ENCODE results near the gene DDX49.

Gene DDX49, protein sequence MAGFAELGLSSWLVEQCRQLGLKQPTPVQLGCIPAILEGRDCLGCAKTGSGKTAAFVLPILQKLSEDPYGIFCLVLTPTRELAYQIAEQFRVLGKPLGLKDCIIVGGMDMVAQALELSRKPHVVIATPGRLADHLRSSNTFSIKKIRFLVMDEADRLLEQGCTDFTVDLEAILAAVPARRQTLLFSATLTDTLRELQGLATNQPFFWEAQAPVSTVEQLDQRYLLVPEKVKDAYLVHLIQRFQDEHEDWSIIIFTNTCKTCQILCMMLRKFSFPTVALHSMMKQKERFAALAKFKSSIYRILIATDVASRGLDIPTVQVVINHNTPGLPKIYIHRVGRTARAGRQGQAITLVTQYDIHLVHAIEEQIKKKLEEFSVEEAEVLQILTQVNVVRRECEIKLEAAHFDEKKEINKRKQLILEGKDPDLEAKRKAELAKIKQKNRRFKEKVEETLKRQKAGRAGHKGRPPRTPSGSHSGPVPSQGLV

DNA sequence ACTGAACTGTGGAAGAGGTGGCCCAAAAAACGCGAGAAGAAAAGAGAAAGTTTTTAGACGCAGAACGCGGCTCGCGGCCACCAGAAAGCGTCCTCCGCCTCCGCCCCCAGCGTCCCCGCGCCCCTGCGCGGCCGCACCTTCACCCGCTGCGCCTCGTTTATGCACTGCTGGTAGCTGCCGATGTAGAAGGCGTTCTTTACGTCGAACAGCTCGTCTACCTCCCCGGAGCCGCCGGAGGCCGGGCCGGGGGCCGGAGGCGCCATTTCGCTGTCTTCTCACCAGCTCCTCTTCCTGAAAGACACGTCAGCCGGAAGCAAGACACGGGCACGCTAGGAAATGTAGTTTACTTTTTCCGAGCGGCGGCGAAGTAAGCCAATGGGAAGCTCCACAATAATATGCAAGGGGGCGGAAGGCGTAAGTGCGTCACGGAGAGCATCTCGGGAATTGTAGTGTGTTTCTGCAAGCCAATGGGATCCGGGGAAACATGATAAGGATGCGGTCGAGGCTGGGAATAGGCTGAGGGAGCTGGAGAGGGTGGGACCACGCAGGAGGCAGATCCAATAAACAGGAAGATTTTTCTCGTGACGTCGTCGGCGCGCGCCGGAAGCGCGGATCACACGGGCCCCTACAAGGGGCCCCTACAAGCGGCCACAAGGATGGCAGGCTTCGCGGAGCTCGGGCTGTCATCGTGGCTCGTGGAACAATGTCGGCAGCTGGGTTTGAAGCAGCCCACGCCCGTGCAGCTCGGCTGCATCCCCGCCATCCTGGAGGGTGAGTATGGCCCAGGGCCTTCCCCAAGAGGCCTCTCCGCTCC lies at the start of gene DDX49, which contains the start of gene COPE:
Gene DDX49 (plus strand): TSS at position 630 of the 814 bp plus-strand sequence. CDS start 27 bp downstream, at position 657.
Gene COPE (minus strand): TSS at position 302 of the 814 bp plus-strand sequence. CDS start 39 bp downstream, at position 263.
- DNase-seq: peak; percentile 97

DNA sequence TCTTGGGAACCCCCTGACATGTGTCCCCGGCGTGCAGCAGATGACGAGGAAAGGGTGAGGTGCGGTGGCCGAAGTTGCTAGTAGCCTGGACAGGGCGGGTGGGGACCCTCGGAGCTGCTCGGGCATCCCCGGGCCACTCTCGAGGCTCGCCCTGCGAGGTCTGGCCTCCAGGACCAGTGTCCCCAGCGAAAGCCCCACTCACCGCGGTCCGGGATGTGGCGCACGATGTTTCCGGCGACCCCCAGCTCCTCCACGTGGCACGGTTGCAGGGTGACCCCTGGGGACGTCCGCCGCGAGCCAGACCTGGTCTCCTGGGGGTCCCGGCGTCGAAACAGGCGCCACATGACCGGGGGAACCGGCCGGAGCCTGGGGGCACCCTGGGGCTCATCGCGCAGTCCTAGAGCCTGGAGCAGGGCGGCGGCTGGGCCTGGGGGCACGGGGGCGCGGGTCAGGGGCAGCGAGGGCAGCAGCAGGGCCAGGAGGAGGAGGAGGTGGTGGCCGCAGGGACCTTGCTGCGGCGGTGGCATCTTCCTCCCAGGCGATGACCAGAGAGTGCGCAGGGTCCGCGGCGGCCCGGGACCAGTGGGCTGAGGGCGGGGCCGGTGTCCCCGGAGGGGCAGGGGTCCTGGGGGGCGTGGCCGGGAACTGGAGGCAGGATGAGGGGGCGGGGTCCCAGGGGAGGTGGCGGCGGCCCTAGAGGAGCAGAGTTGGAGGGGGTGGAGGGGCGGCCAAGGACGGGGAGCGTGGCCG lies 49.6 kb upstream of the DDX49 start:
- no peak for DNase-seq

DNA sequence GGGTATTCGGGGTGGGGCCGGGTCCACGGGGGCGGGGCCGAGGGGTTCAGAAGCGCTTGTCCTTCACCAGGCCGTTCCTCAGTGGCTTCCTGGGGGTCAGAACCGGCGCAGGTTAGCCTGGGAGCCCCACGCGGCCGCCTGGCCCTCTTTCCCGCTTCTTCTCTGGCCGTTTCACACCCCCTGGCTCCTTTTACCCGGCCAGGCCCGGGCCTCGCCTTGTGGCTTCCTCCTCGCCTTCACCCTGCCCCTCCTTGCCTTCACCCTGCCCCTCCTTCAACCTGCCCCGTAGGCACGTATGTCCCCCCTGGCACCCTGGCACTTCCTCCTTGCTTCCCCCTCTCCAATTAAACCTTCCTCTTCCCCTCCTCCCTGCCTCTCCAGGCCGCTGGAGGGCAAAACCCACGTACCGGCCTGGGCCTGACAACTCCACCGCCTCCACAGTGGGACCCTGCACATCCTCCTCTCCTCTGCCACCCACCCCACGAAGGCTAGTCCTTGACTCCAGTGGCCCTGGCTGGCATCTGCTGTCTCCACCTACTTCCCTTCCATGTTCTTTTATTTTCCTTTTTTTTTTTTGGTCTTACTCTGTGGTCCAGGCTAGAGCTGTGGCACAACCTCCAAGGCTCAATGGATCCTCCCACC lies 48.9 kb upstream of the DDX49 start:
- DNase-seq: no peak

DNA sequence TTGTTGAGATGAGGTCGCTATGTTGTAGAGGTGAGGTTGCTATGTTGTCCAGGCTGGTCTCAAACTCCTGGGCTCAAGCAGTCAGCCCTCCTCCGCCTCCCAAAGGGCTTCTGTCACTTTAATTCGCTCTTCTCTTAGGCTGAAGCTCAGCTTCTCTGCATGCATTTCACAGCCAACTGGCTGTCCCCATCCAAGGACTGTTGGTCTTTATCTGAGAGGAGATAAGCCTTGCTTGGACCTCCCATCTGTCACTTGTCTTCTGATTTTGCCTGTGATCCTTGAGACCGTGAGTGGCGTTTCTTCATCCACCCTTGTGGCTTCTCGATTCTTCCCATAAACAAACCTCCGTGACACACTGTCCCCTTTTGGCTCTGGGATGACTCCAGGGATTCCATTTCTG lies 48.0 kb upstream of the DDX49 start:
- no peak for DNase-seq

DNA sequence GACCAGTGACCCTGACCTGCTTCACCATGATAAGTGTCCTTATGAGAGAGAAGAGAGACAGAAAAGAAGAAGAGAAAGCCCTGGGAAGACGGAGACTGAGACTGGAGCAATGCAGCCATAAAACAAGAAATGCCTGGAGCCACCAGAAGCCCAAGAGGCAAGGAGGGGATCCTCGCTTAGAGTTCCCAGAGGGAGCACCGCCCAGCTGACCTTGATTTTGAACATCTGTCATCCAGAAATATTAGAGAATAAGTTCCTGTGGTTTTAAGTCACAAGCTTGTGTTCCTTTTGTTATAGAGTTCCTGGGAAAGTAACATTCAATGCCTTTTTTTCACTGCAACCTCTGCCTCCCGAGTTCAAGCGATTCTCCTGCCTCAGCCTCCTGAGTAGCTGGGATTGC lies 43.8 kb upstream of the DDX49 start:
- no peak for DNase-seq

DNA sequence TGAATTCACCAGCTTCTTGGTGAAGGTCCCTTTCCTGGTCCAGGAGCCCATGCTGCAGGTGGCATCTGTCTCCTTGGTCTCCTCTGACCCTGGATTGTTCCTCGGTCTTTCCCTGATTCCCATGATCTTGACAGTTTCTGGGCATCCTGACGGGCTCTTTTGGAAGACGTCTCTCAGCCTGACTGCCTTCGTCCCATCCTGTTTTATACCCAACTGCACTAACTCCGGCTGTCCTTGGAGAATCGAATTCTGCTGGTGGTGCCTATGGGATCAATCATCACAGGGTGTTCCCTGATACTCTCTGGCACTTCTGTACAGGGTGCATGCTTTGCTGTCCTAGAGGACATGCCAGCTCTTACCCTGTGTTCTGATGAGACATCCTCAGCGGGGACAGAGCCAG lies 42.6 kb upstream of the DDX49 start:
- no peak for DNase-seq

DNA sequence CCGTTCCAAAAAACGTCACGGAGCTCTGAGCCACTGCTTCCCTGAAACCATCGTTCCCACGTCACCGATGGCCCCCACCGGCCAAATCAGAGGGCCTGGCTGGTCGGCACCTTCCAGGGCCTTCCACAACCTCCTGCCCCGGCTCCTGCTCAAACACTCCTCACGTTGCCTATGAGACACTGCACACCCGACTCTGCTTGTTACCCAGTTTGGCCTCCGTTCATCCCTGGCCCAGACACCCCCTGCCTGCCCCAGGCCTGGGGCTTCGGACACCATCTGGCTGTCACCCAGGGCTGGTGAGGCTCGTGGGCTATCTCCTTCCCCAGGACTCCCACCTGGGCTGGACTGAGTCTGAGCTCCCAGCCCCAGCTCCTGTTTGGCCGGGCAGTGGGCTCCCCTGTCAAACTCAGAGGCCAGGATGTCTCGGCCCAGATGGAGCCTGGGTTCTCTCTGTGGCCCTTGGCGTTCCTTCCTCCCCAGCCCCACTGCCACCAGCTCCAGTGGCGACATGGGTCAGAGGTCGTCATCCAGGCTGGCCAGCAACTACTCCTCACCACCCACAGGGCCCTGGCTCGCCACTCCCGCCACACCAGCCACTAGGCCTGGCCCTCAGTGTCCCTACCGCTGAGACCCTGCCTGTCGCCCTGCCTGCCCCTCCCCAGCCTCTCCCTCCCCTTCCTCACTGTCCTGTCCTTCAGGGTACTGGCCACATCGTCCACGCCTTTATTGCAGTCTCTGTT lies 41.3 kb upstream of the DDX49 start:
- DNase-seq: no peak

DNA sequence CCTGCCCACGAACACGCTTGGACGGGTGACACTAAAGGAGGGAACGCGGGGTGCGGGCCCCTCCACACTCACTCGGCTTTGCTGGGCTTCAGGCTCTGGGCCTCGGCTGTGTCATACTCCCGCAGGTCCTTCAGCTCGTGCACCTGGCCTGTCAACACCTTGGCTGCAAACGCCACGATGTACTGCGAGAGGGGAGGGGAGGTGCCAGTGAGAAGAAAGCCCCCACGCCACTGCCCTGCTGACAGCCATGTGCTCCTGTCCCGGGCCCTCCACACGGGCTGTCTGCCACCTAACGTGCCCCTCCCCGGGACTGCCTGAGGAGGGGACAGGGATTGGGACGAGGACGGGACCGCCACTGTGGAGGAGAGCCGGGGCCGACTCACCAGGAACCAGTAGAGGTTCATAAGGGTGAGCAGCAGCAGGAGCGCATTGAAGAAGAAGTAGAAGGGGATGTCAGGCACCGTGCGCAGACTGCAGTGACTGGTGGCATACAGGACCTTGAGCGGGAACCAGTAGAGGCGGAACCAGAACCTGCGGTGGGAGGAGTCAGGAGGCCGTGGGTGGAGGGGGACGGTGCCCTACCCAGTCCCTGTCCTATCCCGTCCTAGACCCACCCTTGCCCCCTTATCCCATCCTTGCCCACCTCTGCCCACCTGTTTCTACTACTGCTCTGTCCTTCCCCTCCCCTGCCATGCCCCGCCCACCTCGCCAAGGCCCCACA lies 40.5 kb upstream of the DDX49 start:
- no peak for DNase-seq

DNA sequence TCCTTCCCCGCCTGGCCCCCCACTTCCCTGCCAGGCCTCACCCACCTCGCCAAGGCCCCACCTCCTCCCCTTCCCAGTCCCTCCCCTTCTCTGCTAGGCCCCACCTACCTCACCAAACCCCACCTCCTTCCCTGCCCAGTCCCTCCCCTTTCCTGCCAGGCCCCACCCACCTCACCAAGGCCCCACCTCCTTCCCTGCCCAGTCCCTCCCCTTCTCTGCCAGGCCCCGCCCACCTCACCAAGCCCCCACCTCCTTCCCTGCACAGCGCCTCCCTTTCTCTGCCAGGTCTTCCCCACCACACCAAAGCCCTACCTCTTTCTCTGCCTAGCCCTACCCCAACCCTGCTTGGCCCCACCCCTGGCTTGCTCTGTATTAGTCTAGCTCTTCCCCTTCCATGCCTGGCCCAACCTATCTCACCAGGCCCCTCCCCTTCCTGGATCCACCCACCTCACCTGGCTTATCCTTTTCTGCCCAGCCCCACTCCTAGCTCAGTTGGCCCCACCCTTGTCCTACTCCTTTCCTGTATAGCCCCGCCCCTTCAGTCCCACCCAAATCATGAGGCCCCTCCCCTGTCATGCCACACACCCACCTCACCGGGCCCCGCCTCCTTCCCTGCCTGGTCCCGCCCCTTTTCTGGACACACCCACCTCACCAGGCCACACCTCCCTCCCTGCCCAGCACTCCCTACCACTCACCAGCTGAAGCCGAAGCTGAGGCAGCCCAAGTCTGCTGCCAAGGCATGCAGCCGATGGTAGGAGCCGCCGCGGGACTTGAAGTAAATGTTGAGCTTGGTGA lies 39.7 kb upstream of the DDX49 start:
- DNase-seq: peak; percentile 40

DNA sequence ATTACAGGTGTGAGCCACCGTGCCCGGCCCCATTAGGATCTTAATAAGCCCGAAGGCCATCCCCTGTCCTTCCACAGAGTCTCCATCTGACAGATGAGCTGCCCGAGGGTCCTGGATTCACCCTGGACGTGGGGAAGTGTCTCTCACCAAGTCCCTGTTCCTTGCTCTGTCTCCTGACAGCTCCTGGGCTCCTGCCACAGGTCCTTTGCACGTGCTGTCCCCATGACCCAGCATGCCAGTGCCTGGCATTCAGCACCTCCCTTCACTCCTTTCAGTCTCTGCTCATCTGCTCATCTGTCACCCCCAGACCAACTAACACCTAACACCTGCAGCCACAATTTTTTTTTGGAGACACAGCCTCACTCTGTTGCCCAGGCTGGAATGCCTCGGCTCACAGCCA lies 38.0 kb upstream of the DDX49 start:
- DNase-seq: no peak

DNA sequence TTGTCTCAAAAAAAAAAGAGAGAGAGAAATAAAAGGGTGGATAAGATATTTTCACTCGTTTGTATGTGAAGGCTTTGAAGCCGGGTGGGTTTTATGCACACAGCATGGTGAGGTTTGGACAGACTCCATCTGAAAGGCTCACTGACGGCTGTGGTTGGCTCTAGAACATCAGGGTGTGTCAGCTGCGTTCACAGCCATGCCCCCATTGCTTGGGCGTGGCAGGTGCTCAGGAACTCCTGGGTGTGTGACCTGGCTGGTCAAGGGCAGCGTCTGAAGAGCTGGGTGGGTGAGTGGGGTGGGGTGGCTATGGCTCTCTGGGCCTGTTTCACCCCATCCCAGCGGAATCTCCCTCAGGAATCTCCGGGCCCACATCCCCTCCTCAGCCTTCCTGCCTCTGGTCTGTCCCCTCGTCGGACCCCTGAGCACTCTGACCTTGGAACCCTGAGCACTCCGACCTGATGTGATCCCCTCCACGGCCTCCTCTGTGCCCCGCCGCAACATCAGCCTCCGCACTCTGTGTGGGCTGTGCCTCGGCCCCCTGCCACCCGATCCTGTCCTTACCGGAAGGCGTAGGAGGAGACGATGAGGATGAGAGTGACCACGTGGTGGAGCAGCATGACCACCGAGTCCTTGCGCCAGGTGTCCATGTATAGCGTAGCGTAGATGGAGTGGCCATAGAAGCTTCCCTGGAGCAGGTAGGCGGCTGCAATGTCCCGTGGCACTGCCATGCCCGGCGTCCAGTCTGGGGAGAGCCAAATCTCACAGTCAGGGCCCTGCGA lies 35.8 kb upstream of the DDX49 start:
- DNase-seq: no peak

DNA sequence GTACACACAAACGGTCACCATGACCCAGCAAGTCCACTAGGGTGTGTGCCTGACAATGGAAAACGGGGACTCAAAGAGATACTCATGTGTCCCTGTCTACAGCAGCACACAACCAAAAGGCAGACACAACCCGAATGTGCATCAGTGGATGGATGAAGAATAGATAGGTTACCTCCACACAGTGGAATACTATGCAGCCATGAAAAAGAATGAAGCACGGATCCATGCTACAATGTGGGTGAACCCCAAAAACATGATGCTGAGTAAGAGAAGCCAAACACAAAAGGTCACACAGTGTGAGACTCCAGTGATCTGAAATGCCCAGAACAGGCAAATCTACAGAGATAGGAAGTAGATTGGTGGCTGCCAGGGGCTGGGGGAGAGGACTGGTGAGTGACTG lies 32.5 kb upstream of the DDX49 start:
- no peak for DNase-seq

DNA sequence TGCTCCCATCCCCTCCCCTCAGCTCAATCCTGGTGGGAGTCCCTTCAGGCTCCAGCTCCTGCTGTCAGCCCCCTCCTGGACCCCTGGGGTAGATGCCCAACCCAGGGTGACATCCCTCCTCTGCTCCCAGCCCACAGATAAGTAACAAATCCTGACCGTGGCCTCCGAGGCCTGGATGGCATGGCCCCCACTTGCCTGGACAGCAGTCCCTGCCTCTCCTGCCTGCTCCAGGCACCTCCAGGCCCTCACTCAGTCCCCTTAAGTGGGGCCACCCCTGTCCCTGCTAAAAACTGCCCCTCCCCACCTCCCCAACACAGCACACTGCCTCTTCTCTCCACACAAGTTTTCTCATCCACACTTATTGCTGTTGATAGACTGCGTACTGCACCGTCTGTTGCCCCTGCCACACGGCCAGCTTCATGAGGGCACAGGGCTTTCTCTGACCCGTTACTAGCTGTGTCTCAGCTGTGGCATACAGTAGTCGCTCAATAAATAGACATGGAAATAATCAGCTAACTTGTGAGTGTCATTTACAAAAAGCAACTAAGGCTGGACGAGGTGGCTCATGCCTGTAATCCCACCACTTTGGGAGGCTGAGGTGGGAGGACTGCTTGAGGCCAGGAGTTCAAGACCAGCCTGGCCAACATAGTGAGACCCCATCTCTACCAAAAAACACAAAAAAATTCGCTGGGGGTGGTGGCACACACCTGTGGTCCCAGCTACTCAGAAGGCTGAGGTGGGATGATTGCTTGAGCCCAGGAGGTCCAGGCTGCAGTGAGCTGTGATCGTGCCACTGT lies 29.4 kb upstream of the DDX49 start:
- no peak for DNase-seq

DNA sequence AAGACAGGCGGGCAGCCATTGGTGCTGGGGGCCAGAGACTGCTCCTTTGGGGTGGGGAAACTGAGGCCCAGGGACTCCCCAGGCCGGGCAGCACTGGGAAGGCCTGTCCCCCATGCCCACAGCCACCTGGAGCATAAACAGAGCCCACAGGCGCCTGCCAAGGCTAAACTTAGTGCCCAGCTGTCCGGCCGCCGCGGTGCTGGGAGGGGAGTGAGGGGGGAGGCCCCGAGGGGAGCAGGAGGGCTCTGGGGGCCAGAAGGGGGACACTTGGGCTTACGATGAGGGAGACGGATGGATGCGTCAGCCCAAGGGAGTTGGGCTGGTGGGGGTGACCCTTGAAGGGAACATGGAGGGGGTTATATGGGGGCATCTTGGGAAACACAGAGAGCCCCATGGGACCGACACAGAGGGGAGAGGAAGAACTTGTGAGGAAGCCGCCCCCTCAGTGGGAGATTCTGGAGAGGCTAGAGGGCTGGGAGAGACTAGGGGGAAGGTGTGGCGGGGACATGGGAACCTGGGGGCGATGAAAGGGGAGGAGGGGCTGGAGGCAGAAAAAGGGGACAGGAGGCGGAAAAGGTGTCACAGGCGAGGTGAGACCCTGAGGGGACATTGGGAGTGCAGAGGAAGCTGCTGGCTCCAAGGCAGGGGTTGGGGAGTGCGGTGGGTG lies 25.8 kb upstream of the DDX49 start:
- no peak for DNase-seq

DNA sequence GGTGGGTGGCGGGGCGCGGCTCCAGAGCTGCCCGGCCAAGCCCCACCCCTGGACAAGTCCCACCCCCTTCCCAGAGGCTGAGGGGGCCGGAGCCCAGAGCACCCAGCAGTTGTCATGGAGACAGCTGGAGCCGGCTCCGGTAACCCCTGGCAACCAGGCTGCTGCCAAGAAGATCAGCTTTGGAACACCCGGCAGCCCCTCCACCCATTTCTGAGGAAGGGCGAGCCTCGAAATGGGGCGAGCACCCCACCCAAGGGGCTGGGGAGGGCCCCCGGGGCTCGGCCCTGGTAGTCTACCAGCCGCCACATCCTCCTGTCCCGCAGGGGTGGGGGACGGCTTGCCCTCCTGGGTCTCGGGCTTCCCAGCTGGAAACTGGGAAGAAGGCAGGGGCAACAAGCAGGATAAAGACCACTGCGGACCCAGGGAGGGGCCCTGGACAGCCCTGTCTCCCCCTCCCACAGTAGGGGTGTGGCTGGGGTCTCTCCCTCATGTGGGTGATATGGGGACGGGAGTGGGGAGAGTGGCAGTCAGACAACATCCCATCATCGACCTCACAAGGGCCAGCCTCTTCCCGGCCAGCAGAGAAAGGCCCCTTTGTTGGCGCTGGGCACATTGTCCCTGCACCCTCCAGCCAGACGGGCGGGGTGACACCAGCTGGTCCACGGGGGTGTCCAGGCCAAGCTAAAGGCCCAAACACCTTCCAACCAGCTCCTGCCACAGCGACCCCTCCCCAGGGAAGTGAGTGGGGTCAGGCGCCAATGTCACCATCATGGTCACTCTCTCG lies 25.1 kb upstream of the DDX49 start:
- no peak for DNase-seq

DNA sequence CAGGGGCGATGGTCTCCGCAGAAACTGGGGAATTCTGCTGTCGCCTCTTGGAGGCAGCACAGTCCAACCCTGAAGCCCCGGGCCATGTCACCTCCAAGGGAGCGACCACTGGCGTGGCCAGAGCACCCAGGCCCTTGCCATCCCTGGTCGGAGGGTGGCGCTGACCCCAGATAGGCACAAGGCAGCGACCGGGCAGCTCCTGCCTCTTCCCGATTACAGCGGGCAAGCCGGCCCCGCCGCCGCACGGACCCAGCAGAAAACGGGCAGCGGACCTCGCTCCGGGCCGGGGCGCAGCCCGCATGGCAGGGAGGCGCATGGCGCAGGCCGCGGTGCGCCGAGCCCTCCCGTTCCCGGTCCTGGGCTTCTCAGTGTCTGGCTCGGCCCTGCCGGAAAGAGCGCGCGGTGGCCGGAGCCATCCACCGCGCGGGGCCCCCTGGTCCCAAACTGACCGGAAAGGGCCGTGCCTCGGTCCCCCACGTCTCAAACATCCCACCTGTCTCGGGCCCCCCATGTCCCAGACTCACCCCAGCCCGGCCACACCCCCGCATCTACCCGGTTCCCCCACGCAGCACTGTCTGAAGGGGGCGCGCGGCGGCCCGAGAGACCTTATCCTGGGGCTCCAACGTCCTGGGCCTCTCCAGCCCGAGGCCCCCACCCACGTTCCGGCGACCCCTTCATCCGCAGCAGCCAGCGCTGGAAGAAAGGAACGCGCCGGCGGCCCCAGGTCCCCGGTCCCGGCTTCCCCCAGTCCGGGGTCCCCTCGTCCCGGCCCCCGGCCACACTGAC lies 24.3 kb upstream of the DDX49 start:
- DNase-seq: no peak
